A673 (cell line): ENCODE data around the gene GPR27. TPM values are rescaled to one million over a fixed set of nuclear protein-coding genes. Genes with fewer than 3 reads are reported as not detected.

ENCODE experiments used
- BruUV-seq: library from RNA; stranded (reverse); fragments of 400-500 nt; replicated peaks from 2 replicates; lab custom pipeline; 2021; lab: Mats Ljungman, UMichigan
- CTCF ChIA-PET: fragments of 300-600 bp; sonication (Branson Sonifier 250); formaldehyde crosslinking; loops from one replicate; lab custom pipeline; 2022; ENCODE audit warnings: antibody characterized with exemption; lab: Charles Lee
- POLR2A ChIA-PET: fragments of 300-600 bp; sonication (Branson Sonifier 250); formaldehyde crosslinking; loops from one replicate; lab custom pipeline; 2022; ENCODE audit warnings: antibody characterized with exemption; ENCODE audit not compliant: low non-redundant PET; lab: Charles Lee
- DNase-seq: peaks from one replicate; pipeline ENCODE4 v3.0.0-alpha.2; 2015; ENCODE audit warnings: low spot score
- H3K27ac ChIP-seq: fragments of 200-600 bp; sonication (generic); 2 replicates; pipeline ENCODE4 v1.5.1; 2016; ENCODE audit warnings: mixed run types, low read depth, mild to moderate bottlenecking, mixed read lengths, antibody characterized with exemption, low read length; ENCODE audit not compliant: poor library complexity, severe bottlenecking
- H3K27me3 ChIP-seq: fragments of 200-600 bp; sonication (generic); replicated peaks from 2 replicates; pipeline ENCODE4 v1.6.1; 2017; ENCODE audit warnings: mixed run types, low read depth, mild to moderate bottlenecking, mixed read lengths, antibody characterized with exemption, low read length; ENCODE audit not compliant: insufficient read depth, poor library complexity
- H3K36me3 ChIP-seq: fragments of 200-600 bp; sonication (generic); 2 replicates; pipeline ENCODE4 v1.6.1; 2016; ENCODE audit warnings: mixed run types, mild to moderate bottlenecking, mixed read lengths, antibody characterized with exemption, low read length; ENCODE audit not compliant: insufficient read depth, poor library complexity, severe bottlenecking
- H3K4me1 ChIP-seq: fragments of 200-600 bp; sonication (generic); 2 replicates; pipeline ENCODE4 v1.6.1; 2017; ENCODE audit warnings: mixed run types, mild to moderate bottlenecking, mixed read lengths, antibody characterized with exemption, low read length; ENCODE audit not compliant: insufficient read depth, poor library complexity, severe bottlenecking
- H3K4me3 ChIP-seq: fragments of 200-600 bp; sonication (generic); 2 replicates; pipeline ENCODE4 v1.5.1; 2016; ENCODE audit warnings: low read depth, mixed run types, mild to moderate bottlenecking, mixed read lengths, low read length; ENCODE audit not compliant: poor library complexity, severe bottlenecking
- H3K9me3 ChIP-seq: fragments of 200-600 bp; sonication (generic); 2 replicates; pipeline ENCODE4 v1.6.1; 2016; ENCODE audit warnings: mixed run types, low read depth, mild to moderate bottlenecking, mixed read lengths, antibody characterized with exemption, low read length; ENCODE audit not compliant: poor library complexity, severe bottlenecking
- CTCF ChIP-seq: fragments of 300-800, 200-600 bp; sonication (generic); conservative IDR thresholded peaks from 2 replicates; pipeline ENCODE4 v1.5.1; 2017; ENCODE audit warnings: low read depth, mild to moderate bottlenecking, antibody characterized with exemption, low read length, moderate library complexity, mixed read lengths
- EZH2 ChIP-seq: fragments of 200-600 bp; sonication (generic); IDR thresholded peaks from 2 replicates; pipeline ENCODE4 v1.6.1; 2017; ENCODE audit warnings: borderline replicate concordance, low read depth, mild to moderate bottlenecking, mixed read lengths, antibody characterized with exemption, low read length; ENCODE audit not compliant: poor library complexity, severe bottlenecking
- intact Hi-C: fragments of 100-400 bp; cut with micrococcal nuclease; formaldehyde crosslinking; loops from one replicate; pipeline ENCODE4 v1.10.0; 2022; ENCODE audit not compliant: unreplicated experiment
- total RNA-seq: library from RNA; stranded (reverse); gene quantifications from 2 replicates; pipeline ENCODE4 v1.2.3, GENCODE V29; 2021

Gene GPR27
- total RNA-seq, 1 experiment from 2014 or later: 6.4 TPM

DNA sequence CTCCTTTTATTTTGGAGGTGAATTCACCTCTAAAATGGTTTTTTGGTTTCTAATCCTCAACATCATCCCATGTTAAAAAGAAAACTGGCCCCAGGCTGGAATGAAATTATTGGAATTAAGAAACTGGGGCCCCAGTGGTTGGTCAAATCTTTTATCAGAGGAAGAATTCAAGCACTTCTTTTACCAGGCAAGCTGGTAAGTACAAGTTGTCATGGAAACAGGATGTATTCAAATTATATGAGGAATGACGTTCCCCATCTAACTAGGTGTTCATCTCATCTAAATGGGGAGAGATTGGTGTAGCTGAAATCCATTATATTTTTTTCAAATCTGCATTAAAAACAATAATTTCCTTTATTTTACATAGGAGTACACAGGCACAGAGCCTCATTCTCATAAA lies 18.8 kb upstream of the GPR27 start:
- no peak for DNase-seq
- intact Hi-C loops: loop anchor here (5.0 kb wide), 1 partner anchor 122 kb away; no protein-coding TSS in a partner anchor
- no peak for TF ChIP-seq CTCF
- no peak for TF ChIP-seq EZH2
- Histone ChIP-seq H3K36me3 (no peaks in the 10 kb centered on the region), H3K4me3 (no peak overlapping the region), H3K4me1 (no peaks in the 10 kb centered on the region), H3K9me3 (no peaks in the 10 kb centered on the region), H3K27me3 (no peaks in the 10 kb centered on the region), H3K27ac (no peak overlapping the region)
- CTCF ChIA-PET: no interaction called here
- BruUV-seq: no TSS peak
- POLR2A ChIA-PET: no interaction called here

GRCh38 chr3:71742621-71743020 lies 11.0 kb upstream of the GPR27 start:
- no TSS peak for BruUV-seq
- ChIA-PET POLR2A (no interaction called here), CTCF (no interaction called here)

GRCh38 chr3:71744738-71745137 lies 8.9 kb upstream of the GPR27 start:
- BruUV-seq: no TSS peak
- no peaks in the 10 kb centered on the region for H3K36me3 ChIP-seq
- ChIA-PET POLR2A (no interaction called here), CTCF (no interaction called here)
- no peaks in the 10 kb centered on the region for H3K4me1 ChIP-seq
- no peak for DNase-seq
- H3K4me3 ChIP-seq: no peak overlapping the region
- H3K9me3 ChIP-seq: peaks cover 8% of the 10 kb centered on the region
- no peak overlapping the region for H3K27ac ChIP-seq
- intact Hi-C loops: no loop called here
- H3K27me3 ChIP-seq: no peaks in the 10 kb centered on the region
- no peak for TF ChIP-seq EZH2
- no peak for TF ChIP-seq CTCF

More at GRCh38 chr3:71742621-71743020, 11.0 kb upstream of the GPR27 start:
- TF ChIP-seq CTCF: no peak
- no peak overlapping the region for H3K27ac ChIP-seq
- no peaks in the 10 kb centered on the region for H3K4me1 ChIP-seq
- no peak for DNase-seq
- H3K27me3 ChIP-seq: no peaks in the 10 kb centered on the region
- H3K4me3 ChIP-seq: no peak overlapping the region
- intact Hi-C loops: no loop called here
- peaks cover 8% of the 10 kb centered on the region for H3K9me3 ChIP-seq
- H3K36me3 ChIP-seq: no peaks in the 10 kb centered on the region
